PC-9 (cell line): ENCODE measurements around the gene UNCX. TPM values are rescaled to one million over a fixed set of nuclear protein-coding genes. Genes with fewer than 3 reads are reported as not detected.

Experiments
- BruUV-seq: library from RNA; stranded (reverse); fragments of 400-500 nt; replicated peaks from 2 replicates; lab custom pipeline; 2021; lab: Mats Ljungman, UMichigan
- CTCF ChIA-PET: fragments of 300-600 bp; sonication (Branson Sonifier 250); formaldehyde crosslinking; loops from one replicate; lab custom pipeline; 2022; ENCODE audit warnings: antibody characterized with exemption; lab: Charles Lee
- POLR2A ChIA-PET: fragments of 300-600 bp; sonication (Branson Sonifier 250); formaldehyde crosslinking; loops from one replicate; lab custom pipeline; 2022; ENCODE audit warnings: antibody characterized with exemption; ENCODE audit not compliant: unreplicated experiment; lab: Charles Lee
- DNase-seq, 2 experiments: peaks; one replicate each; pipeline versions ENCODE4 v3.0.0 to v3.0.0-alpha.2; 2015 to 2022; ENCODE audit warnings: mixed read lengths in 1 of 2
- H2AFZ ChIP-seq: fragments of 200-600 bp; sonication (generic); 2 replicates; pipeline ENCODE4 v1.8.1; 2017; ENCODE audit warnings: antibody characterized with exemption
- H3F3A ChIP-seq: fragments of 200-600 bp; sonication (generic); 2 replicates; pipeline ENCODE4 v1.8.1; 2017; ENCODE audit warnings: antibody characterized with exemption, mild to moderate bottlenecking, low read depth; ENCODE audit not compliant: insufficient read depth
- H3K27ac ChIP-seq: fragments of 200-600 bp; sonication (generic); 2 replicates; pipeline ENCODE4 v1.6.1; 2016; ENCODE audit warnings: mixed run types
- H3K27me3 ChIP-seq: fragments of 200-600 bp; sonication (generic); 2 replicates; pipeline ENCODE4 v1.6.1; 2016; ENCODE audit warnings: low read depth, mixed run types; ENCODE audit not compliant: insufficient read depth
- H3K36me3 ChIP-seq: fragments of 200-600 bp; sonication (generic); 2 replicates; pipeline ENCODE4 v1.6.1; 2016; ENCODE audit warnings: low read depth, mixed run types
- H3K4me1 ChIP-seq: fragments of 200-600 bp; sonication (generic); replicated peaks from 2 replicates; pipeline ENCODE4 v1.6.1; 2016; ENCODE audit warnings: mixed run types; ENCODE audit not compliant: insufficient read depth
- H3K4me2 ChIP-seq: fragments of 200-600 bp; sonication (generic); 2 replicates; pipeline ENCODE4 v1.6.1; 2017; ENCODE audit warnings: mixed run types
- H3K4me3 ChIP-seq: fragments of 200-600 bp; sonication (generic); 2 replicates; pipeline ENCODE4 v1.6.1; 2016; ENCODE audit warnings: mixed run types
- H3K79me2 ChIP-seq: fragments of 200-600 bp; sonication (generic); 2 replicates; pipeline ENCODE4 v1.6.1; 2017; ENCODE audit warnings: low read depth, mixed run types
- H3K9me2 ChIP-seq: fragments of 200-600 bp; sonication (generic); 2 replicates; pipeline ENCODE4 v1.8.1; 2017; ENCODE audit warnings: mild to moderate bottlenecking; ENCODE audit not compliant: insufficient read depth
- H3K9me3 ChIP-seq: fragments of 200-600 bp; sonication (generic); 2 replicates; pipeline ENCODE4 v1.8.1; 2016; ENCODE audit warnings: low read depth; ENCODE audit not compliant: insufficient read depth
- H4K20me1 ChIP-seq: fragments of 200-600 bp; sonication (generic); 2 replicates; pipeline ENCODE4 v1.8.1; 2017; ENCODE audit not compliant: insufficient read depth
- CTCF ChIP-seq: fragments of 200-600 bp; sonication (generic); conservative IDR thresholded peaks from 2 replicates; pipeline ENCODE4 v1.6.1; 2017; ENCODE audit warnings: mixed run types, antibody characterized with exemption, mild to moderate bottlenecking, moderate library complexity
- EZH2 ChIP-seq: fragments of 200-600 bp; sonication (generic); IDR thresholded peaks from 2 replicates; pipeline ENCODE4 v1.8.0; 2017; ENCODE audit warnings: antibody characterized with exemption, low read depth
- intact Hi-C: fragments of 100-400 bp; cut with micrococcal nuclease; formaldehyde crosslinking; loops from one replicate; pipeline ENCODE4 v1.10.0; 2022; ENCODE audit not compliant: unreplicated experiment
- total RNA-seq: library from RNA; stranded (reverse); gene quantifications from 2 replicates; pipeline ENCODE4 v1.2.3, GENCODE V29; 2021

The UNCX gene
- total RNA-seq, 1 experiment from 2014 or later: not detected

- Histone ChIP-seq H2AFZ (no peak overlapping the region), H3K36me3 (no peaks in the 10 kb centered on the region), H3K4me3 (no peak overlapping the region), H3K9me2 (no peaks in the 10 kb centered on the region), H3F3A (no peaks in the 10 kb centered on the region), H3K4me2 (no peak overlapping the region), H3K27ac (no peak overlapping the region), H3K27me3 (peaks cover 98% of the 10 kb centered on the region), H3K4me1 (no peaks in the 10 kb centered on the region), H3K79me2 (no peaks in the 10 kb centered on the region), H3K9me3 (no peaks in the 10 kb centered on the region), H4K20me1 (0 out of 2 replicates have a peak, but pooled peaks cover 6% of the 10 kb centered on the region)
- CTCF ChIA-PET: no interaction called here
- intact Hi-C loops: loop anchor here (5.0 kb wide), 1 partner anchor 98 kb away; no protein-coding TSS in a partner anchor
- DNase-seq: no peak
- POLR2A ChIA-PET: interaction anchor here (0.6 kb wide), 1 partner anchor 172 kb away, joined by 5 read pairs; no protein-coding TSS in a partner anchor
- TF ChIP-seq CTCF (no peak), EZH2 (no peak)
- BruUV-seq: no TSS peak
These were observed 21.8 kb downstream of the UNCX start for GRCh38 chr7:1254281-1255079.

- Histone ChIP-seq H3K4me1 (no peaks in the 10 kb centered on the region), H4K20me1 (peaks cover 6% of the 10 kb centered on the region; the same call in 1 of the 2 replicates), H3K27ac (no peak overlapping the region), H2AFZ (no peak overlapping the region), H3K27me3 (peaks cover 98% of the 10 kb centered on the region), H3K79me2 (no peaks in the 10 kb centered on the region), H3K9me2 (no peaks in the 10 kb centered on the region), H3F3A (no peaks in the 10 kb centered on the region), H3K4me3 (no peak overlapping the region), H3K4me2 (no peak overlapping the region), H3K36me3 (no peaks in the 10 kb centered on the region), H3K9me3 (no peaks in the 10 kb centered on the region)
- peak in 1 of 2 experiments; percentile 29 for DNase-seq
- CTCF ChIA-PET: no interaction called here
- TF ChIP-seq CTCF (no peak), EZH2 (no peak)
- no TSS peak for BruUV-seq
- intact Hi-C loops: no loop called here
- POLR2A ChIA-PET: interaction anchor here (0.6 kb wide), 1 partner anchor 172 kb away, joined by 5 read pairs; no protein-coding TSS in a partner anchor
These were observed 22.6 kb downstream of the UNCX start for GRCh38 chr7:1255080-1255816.

GRCh38 chr7:1255817-1256340 is 23.2 kb downstream of the UNCX start:
- Histone ChIP-seq H3K27ac (no peak overlapping the region), H3K4me3 (no peak overlapping the region), H2AFZ (no peak overlapping the region), H3K36me3 (no peaks in the 10 kb centered on the region), H3K79me2 (no peaks in the 10 kb centered on the region), H3F3A (no peaks in the 10 kb centered on the region), H3K4me2 (no peak overlapping the region), H3K9me2 (no peaks in the 10 kb centered on the region), H3K4me1 (no peaks in the 10 kb centered on the region), H3K27me3 (peaks cover 98% of the 10 kb centered on the region), H3K9me3 (no peaks in the 10 kb centered on the region), H4K20me1 (peaks cover 6% of the 10 kb centered on the region; the same call in 1 of the 2 replicates)
- no TSS peak for BruUV-seq
- TF ChIP-seq EZH2 (no peak), CTCF (no peak)
- CTCF ChIA-PET: no interaction called here
- intact Hi-C loops: no loop called here
- DNase-seq: no peak
- POLR2A ChIA-PET: no interaction called here
